K562 (cell line): ENCODE results near the gene RRBP1.

Experiments
- POLR2AphosphoS5 ChIP-seq: IDR thresholded peaks from 2 replicates; pipeline ENCODE4 v1.6.1; 2011; ENCODE audit warnings: mild to moderate bottlenecking, low read depth, low read length, moderate library complexity; ENCODE audit not compliant: control insufficient read depth, insufficient read depth
- ZNF197 ChIP-seq: fragments of 200-800 bp; sonication (Bioruptor generic); IDR thresholded peaks from 2 replicates; pipeline ENCODE4 v1.6.1; 2016; ENCODE audit warnings: low read depth, missing genetic modification characterization, missing compliant biosample characterization
- TF ChIP-seq, protein P1 (sequence below): sonication (generic); formaldehyde crosslinking; IDR thresholded peaks from 2 replicates; pipeline ENCODE4 v1.8.0; 2022; ENCODE audit warnings: missing genetic modification reagents, mild to moderate bottlenecking, borderline replicate concordance

DNA sequence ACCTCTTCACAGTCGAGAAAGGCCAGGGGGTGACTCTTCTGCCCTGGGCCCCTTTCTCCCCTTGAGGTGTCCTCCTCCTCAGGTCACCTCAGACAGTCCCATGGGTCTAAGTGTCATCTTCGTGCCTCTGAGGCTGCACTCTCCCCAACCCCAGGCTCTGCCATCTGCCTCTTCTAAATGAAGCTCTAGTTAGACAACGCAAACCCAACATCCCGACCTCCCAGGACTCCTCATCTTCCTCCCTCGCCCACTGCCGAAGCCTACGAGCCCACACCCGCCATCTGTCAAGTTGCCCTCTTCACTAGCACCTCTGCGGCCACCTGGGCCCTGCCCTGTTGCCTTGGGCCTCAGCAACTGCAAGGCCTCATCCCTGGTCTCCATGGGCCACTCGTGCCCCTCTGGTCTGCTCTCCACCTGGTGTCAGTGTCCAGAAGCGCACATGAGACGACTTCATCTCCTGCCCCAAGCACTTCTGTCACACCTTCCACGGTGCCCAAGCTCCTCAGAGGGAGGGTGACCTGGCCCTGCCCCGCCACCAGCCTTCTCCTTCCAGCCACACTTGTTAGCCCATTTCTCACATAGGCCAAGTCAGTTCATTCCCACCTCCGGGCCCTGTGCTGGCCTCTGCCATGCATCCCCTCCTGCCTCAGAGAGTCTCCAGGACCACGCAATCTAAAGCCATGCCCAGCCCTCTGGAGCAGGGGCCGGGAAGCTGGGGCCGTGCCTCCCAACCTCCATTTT is 53.8 kb downstream of the RRBP1 start:
- TF ChIP-seq, protein P1, sequence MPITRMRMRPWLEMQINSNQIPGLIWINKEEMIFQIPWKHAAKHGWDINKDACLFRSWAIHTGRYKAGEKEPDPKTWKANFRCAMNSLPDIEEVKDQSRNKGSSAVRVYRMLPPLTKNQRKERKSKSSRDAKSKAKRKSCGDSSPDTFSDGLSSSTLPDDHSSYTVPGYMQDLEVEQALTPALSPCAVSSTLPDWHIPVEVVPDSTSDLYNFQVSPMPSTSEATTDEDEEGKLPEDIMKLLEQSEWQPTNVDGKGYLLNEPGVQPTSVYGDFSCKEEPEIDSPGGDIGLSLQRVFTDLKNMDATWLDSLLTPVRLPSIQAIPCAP, result no peak
- TF ChIP-seq ZNF197 (no peak), POLR2AphosphoS5 (no peak)
